ENCODE measurements around the gene FLRT1.

FLRT1 gene

DNA sequence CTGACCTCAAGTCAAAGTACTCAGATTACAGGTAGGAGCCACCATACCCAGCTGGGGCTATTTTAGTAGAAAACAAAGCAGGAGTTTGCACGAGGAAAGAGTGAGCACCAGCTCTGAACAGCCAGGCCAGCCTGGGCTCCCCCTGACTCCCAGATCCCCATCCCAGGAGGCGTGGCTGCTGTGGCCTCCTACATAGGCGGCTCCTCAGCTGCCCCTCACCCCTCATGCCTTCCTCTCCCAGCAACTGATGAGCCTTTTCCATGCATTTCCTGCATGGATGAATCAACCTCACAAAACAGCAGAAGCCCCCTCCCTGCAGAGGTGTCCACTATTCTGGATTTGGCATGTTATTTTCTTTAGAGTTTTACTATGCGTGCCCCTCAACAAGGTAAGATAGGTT, 10.5 kb upstream of the FLRT1 start:
- H3K4me3 ChIP-seq (ENCODE audit: low read depth, low read length), result no peak overlapping the region
- TF ChIP-seq, protein P1, sequence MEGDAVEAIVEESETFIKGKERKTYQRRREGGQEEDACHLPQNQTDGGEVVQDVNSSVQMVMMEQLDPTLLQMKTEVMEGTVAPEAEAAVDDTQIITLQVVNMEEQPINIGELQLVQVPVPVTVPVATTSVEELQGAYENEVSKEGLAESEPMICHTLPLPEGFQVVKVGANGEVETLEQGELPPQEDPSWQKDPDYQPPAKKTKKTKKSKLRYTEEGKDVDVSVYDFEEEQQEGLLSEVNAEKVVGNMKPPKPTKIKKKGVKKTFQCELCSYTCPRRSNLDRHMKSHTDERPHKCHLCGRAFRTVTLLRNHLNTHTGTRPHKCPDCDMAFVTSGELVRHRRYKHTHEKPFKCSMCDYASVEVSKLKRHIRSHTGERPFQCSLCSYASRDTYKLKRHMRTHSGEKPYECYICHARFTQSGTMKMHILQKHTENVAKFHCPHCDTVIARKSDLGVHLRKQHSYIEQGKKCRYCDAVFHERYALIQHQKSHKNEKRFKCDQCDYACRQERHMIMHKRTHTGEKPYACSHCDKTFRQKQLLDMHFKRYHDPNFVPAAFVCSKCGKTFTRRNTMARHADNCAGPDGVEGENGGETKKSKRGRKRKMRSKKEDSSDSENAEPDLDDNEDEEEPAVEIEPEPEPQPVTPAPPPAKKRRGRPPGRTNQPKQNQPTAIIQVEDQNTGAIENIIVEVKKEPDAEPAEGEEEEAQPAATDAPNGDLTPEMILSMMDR (IDR thresholded peaks at IDR 0.05; ENCODE audit: control insufficient read depth, extremely low read depth, insufficient read depth), result no peak
- no peak for DNase-seq (ENCODE audit: low read depth)

DNA sequence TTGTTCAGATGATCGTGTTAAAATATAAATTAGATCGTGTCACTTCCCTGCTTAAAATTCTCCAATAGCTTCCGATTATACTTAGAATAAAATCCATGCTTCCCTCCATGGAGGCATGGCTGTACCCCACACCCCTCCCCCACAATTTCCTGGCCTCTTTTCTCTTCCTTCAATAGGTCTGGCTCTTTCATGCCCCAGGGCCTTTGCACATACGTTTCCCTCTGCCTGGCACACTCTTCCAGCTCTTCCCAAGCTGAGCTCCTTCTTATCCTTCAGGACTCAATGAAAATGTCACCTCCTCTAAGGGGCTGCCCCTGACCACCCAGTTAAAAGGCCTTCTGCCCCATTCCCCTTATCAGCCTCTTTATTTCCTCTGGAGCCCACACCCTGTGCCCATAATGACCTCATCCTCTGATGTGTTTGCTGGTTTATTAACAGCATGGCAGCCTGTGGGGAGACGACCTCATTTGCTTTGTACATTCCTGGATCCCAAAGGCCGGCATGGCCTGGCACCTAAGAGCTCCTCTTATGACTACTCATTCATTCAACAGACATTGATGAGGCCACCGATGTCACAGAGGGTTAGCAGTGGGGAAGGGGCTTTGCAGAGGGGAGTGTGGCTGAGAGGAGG, 9.0 kb upstream of the FLRT1 start:
- no peak for DNase-seq (ENCODE audit: low read depth)
- H3K4me3 ChIP-seq (ENCODE audit: low read depth, low read length), result no peak overlapping the region
- TF ChIP-seq, protein P1 (IDR thresholded peaks at IDR 0.05; ENCODE audit: control insufficient read depth, extremely low read depth, insufficient read depth), result no peak

DNA sequence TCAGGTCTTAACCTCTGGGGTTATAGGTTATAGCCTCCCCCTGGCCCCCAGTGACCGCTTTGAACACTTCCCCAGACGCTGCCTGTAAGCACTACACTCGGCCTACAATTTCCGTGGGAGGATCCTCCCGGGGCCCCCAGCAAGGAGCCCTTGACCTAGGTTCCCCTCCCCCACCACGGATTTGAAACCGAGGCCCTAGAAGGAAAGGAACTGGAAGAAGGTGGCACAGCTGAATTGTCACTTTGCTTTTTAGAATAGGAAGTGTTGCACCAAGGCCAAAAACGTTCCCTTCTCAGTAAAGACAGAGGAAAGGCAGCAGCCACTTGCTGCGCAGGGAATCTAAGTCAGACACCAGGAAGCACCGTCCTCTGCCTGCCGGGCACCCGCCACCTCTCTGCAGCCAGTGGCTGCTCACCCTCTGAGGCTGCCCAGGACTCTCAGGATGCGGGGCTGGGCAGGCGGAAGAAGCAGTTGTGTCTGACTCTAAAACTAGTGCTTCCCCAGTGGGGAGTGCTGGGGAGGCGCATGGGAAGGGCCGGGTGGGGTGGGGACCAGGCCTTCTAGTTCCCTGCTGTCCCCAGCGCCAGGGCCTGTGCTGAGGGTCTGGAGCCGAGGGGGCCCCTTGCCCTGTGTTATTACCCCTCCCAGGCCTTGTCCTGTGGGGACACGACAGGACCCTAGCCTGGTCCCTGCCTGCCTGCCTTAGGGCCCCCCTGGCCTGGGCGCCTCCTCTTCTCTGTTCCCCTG, 7.9 kb upstream of the FLRT1 start:
- TF ChIP-seq, protein P1 (IDR thresholded peaks at IDR 0.05; ENCODE audit: control insufficient read depth, extremely low read depth, insufficient read depth), result no peak
- DNase-seq (ENCODE audit: low read depth), result no peak
- no peak overlapping the region for H3K4me3 ChIP-seq (ENCODE audit: low read depth, low read length)

DNA sequence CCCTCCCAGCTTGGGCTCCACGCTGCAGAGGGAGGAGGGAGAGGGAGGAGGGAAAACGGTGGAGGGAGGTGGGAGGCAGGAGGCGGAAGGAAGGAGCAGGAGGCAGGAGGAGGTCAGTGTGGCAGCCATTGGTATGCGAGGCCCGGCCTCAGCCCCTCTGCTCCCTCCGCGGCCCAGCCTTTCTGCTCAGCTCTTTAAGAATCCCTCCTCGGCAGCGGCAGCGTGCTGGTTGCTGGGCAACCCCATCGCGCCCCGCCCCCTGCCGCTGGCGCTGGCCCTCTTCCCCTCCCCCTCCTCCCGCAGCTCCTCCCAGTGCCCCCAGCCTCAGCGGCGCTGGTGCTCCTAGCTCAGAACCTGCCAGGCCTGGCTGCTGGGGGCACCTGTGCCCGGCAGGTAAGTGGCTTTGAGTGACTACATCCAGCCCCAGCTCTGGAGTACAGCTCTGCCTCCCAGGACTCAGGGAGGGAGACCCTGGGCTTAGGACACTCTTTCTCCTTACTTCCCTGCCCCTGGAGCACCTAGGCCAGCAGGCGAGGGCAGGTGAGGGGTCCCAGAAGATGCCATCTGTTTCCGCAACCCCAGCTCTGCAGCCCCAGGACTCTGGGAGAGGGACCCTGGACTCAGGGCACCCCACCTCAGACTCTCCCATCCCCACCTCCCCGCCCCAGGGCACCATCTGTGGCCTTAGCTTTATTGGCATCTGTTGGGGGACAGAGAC, 7.2 kb upstream of the FLRT1 start:
- TF ChIP-seq, protein P1 (IDR thresholded peaks at IDR 0.05; ENCODE audit: control insufficient read depth, extremely low read depth, insufficient read depth), result no peak

DNA sequence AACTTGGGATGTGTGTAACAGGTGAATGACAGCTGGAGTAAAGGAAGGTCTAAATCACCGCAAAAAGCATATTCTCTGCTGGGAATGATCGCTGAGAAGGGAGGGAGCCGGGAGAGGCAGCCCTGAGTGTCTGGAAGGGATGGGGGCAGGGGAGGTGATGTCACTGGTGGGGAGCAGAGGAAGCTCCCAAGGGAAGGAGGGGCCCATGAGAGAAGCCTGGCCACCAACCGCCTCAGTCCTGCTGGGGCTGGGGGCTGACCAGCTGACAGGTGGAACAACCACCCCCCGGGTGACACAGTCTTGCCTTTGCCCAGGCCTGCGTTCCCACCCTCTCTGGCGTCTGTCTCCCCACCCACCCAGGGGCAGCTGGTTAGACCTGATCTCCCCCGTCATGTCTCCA, 6.0 kb upstream of the FLRT1 start:
- TF ChIP-seq, protein P1 (IDR thresholded peaks at IDR 0.05; ENCODE audit: control insufficient read depth, extremely low read depth, insufficient read depth), result no peak
- no peak for DNase-seq (ENCODE audit: low read depth)
- no peak overlapping the region for H3K4me3 ChIP-seq (ENCODE audit: low read depth, low read length)

More for the DNA sequence above, 7.2 kb upstream of the FLRT1 start:
- no peak overlapping the region for H3K4me3 ChIP-seq (ENCODE audit: low read depth, low read length)
- no peak for DNase-seq (ENCODE audit: low read depth)

DNA sequence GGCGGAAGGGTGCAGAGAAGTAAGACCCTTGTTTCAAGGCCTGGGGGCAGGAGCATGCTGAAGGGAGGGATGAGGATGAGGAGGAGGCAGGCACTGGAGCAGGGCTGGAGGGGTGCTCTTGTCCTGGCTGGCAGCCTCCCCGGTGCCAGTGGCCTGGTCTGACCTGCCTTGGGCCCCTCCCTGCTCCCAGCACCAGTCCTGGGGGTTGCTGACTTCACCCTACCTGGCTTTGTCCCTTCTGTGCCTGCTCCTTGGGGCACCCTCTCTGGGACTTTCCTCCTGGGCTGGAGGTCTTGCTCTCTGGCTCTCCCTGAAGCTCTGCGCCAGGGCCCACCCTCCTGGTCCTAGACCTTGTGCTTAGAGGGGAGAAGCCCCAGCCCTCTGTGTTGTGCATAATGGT, 4.7 kb upstream of the FLRT1 start:
- DNase-seq (ENCODE audit: low read depth), result no peak
- no peak overlapping the region for H3K4me3 ChIP-seq (ENCODE audit: low read depth, low read length)
- TF ChIP-seq, protein P1 (IDR thresholded peaks at IDR 0.05; ENCODE audit: control insufficient read depth, extremely low read depth, insufficient read depth), result no peak
